ENCODE results near the gene FBXO31.

Gene FBXO31

GRCh38 chr16:87304951-87305350 lies 78.6 kb downstream of the FBXO31 start:
- no peak for DNase-seq

DNA sequence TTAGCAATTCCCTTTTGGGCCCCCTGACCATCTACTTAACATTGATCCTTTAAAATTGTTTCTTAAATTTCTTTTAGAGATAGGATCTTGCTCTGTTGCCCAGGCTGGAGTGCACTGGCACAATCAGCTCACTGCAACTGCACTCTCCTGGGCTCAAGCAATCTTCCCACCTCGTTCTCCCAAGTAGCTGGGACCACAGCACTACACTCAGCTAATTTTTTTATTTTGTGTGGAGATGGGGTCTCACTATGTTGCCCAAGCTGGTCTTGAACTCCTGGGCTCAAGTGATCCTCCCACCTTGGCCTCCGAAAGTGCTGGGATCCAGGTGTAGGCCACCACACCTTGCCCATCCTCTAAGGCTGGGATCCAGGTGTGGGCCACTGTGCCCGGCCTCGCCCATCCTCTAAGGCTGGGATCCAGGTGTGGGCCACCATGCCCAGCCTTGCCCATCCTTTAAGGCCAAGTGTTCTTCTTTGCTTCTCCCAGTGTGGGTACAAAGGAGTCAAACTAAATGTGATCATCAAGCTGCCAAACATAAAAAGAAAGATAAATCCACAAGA lies 79.5 kb downstream of the FBXO31 start:
- no peak for DNase-seq

- DNase-seq: peak; percentile 22
Observed at GRCh38 chr16:87303431-87303930, 80.1 kb downstream of the FBXO31 start.

DNA sequence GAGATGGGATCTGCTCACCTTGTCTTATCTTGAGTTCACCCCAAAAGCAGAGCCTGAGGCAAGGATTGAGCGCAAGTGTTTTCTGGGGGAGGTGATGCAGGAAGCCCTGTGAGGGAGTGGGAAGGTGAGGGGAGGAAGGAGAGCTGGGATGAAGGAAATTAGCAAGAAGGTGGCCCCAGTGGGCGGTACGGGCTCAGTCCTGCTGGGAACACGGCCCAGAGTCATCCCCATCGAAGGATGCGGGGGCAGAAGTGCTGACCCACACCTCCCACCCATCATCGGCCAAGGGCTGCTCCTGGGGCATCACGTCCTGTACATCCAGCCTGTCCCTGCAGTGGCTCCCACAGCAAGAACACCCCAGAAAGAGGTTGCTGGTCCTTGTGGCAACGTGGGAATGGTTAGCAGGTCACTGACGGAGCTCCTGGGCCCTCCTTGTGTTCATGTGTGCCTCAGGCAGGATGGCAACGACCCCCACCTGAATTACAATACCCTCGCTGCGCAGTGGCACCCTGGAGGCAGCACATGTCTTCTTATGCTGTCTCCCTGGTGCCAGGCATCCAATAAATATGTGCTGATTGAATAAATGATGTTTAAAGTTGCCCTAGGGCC lies 84.6 kb downstream of the FBXO31 start:
- no peak for DNase-seq

- peak; percentile 52 for DNase-seq
Observed at GRCh38 chr16:87297918-87298631, 85.5 kb downstream of the FBXO31 start.

DNA sequence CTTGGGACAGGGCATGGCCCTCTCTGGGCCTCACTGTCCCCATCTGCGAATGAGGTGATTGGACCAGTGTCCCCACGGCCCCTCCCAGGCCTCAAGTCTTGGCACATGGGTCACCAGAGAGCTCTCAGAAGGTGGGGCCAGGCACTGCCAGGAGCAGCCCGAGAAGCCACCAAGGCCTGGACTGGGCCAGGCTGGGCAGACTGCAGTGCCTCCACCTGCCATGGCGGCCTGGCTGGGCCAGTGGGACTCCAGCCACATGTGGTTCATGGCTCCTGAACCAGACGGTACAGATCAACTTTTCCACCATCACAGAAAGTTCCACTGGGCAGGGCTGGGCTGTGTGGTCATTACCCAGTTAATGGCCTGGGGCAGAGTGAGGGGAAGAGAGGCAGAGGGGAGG lies 86.2 kb downstream of the FBXO31 start:
- no peak for DNase-seq

GRCh38 chr16:87295661-87296531 lies 87.7 kb downstream of the FBXO31 start:
- DNase-seq: no peak

GRCh38 chr16:87295259-87295658 lies 88.3 kb downstream of the FBXO31 start:
- DNase-seq: no peak

GRCh38 chr16:87293990-87294389 lies 89.6 kb downstream of the FBXO31 start:
- DNase-seq: no peak

GRCh38 chr16:87291944-87292343 lies 91.6 kb downstream of the FBXO31 start:
- DNase-seq: no peak

DNA sequence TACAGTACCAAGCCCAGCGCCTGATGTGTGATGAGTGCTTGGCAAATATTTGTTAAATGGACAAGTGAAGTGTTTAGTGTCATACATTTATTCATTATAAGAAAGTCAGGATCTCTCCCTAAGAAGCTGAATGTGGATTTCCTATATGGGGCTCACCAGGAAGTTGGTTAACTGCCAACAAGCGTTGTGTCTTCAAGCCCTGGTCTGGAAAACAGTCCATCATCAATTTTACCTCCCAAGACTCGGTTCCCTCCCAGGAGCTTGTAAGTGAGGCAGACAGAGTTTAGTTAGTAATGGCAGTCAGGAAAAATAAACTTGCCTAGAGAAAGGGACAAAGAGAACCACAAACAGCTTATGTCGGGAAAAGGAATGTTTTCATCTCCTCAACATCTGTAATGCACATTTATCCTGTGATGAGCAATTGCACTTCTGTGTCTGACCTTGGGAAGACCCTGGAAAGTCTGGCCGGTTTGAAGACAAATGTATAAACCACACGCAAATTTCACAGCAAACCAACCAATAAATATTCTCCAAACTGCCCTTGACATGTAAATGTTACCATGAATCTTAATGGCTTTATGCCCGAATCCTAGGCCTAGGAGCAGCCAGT lies 94.7 kb downstream of the FBXO31 start:
- no peak for DNase-seq

DNA sequence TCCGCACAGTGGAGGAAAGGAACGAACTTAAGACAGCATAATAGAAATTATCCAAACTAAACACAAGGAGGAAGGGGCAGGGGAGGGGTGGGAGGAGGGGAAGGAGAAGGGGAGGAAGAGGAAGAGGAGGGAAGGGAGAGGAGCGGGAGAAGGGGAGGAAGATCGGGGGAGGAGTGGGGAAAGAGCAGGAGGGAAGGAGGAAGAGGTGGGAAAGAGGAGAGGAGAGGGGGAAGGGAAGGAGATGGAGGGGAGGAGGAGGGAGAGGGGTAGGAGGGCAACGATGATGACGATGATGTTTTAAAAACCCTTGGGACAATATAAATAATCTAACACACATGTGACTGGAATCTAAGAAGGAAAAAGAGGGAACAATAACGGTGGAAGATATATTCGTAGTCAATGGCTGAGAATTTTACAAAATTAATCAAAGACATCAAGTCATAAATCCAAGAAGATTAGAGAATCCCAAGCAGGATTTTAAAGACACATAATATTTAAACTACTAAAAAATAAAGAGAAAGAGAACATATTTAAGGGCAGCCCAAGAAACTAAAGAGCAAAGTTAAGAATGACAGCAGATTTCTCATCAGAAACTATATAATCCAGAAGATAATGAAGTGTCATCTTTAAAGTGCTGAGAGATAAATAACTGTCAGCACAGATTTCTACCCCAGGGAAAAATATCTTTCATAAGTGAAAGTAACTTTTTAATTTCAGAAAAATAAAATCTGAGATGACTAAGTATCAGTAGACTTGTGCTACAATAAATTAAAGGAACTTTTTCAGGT lies 96.5 kb downstream of the FBXO31 start:
- DNase-seq: no peak

- no peak for DNase-seq
Observed at GRCh38 chr16:87284183-87284582, 99.4 kb downstream of the FBXO31 start.

- no peak for DNase-seq
Observed at GRCh38 chr16:87279094-87279658, 104.4 kb downstream of the FBXO31 start.

- DNase-seq: peak; percentile 70
Observed at GRCh38 chr16:87278191-87279093, 105.1 kb downstream of the FBXO31 start.

All from activated CD4-positive, alpha-beta T cell treated with anti-CD3 and anti-CD28 coated beads for 48 hours (primary cell).